Mammary epithelial cell (primary cell): ENCODE data around the gene METTL6.

Source experiments
- CTCF ChIP-seq, 2 donors: IDR thresholded peaks in 1 of 2; conservative IDR thresholded peaks in 1 of 2; 2 replicates each; pipeline ENCODE4 v1.5.1; 2011 to 2012; ENCODE audit warnings: inconsistent platforms in 2 of 2, low read length in 2 of 2, mild to moderate bottlenecking in 2 of 2, control low read depth in 1 of 2, low read depth in 1 of 2; ENCODE audit not compliant: insufficient read depth in 1 of 2; ENCODE audit errors: extremely low read depth in 1 of 2
- EZH2 ChIP-seq: IDR thresholded peaks from 2 replicates; pipeline ENCODE4 v1.6.1; 2012; ENCODE audit warnings: low read length, inconsistent platforms, borderline replicate concordance

GRCh38 chr3:15367059-15367458 lies 60.3 kb downstream of the METTL6 start:
- TF ChIP-seq CTCF (conservative IDR thresholded peaks at IDR 0.05 in 1 of 2, IDR thresholded peaks at IDR 0.05 in 1 of 2; ENCODE audit: extremely low read depth in 1 of 2, insufficient read depth in 1 of 2, low read depth in 1 of 2, low read length in 2 of 2) (no peak), EZH2 (no peak)
